Spleen (tissue), 11 donors: Measurements from ENCODE around the gene SLC39A11. TPM values are rescaled to one million over a fixed set of nuclear protein-coding genes. Genes with fewer than 3 reads are reported as not detected.

Source experiments
- DNase-seq: peaks from one replicate; pipeline ENCODE4 v3.0.0-alpha.2; 2020
- H3K27ac ChIP-seq, 8 donors: fragments of 200-600 bp; sonication (generic) in 7 of 8; 1 replicate in 4 of 8; 2 replicates in 4 of 8; pipeline versions ENCODE4 v1.5.0 to v1.8.0; 2016 to 2021; ENCODE audit warnings: inconsistent platforms in 4 of 8, mild to moderate bottlenecking in 4 of 8, moderate library complexity in 1 of 8
- H3K27me3 ChIP-seq, 7 donors: fragments of 200-600 bp; sonication (generic) in 6 of 7; replicated peaks in 1 of 7; 1 replicate in 4 of 7; 2 replicates in 3 of 7; pipeline versions ENCODE4 v1.5.0 to v1.8.0; 2016 to 2021; ENCODE audit warnings: inconsistent platforms in 3 of 7, mild to moderate bottlenecking in 1 of 7
- H3K36me3 ChIP-seq, 6 donors: fragments of 200-600 bp; sonication (generic) in 5 of 6; 1 replicate in 4 of 6; 2 replicates in 2 of 6; pipeline versions ENCODE4 v1.5.0 to v1.8.0; 2016 to 2021; ENCODE audit warnings: inconsistent platforms in 2 of 6
- H3K4me1 ChIP-seq, 6 donors: fragments of 200-600 bp; sonication (generic) in 5 of 6; 1 replicate in 3 of 6; 2 replicates in 3 of 6; pipeline versions ENCODE4 v1.5.0 to v1.8.0; 2016 to 2021; ENCODE audit warnings: inconsistent platforms in 3 of 6
- H3K4me3 ChIP-seq, 8 donors: fragments of 200-600 bp; sonication (generic) in 7 of 8; 1 replicate in 4 of 8; 2 replicates in 4 of 8; pipeline versions ENCODE4 v1.5.0 to v1.8.0; 2016 to 2021; ENCODE audit warnings: inconsistent platforms in 4 of 8, mild to moderate bottlenecking in 4 of 8, moderate library complexity in 2 of 8
- H3K9me3 ChIP-seq, 8 donors: fragments of 200-600 bp; sonication (generic) in 7 of 8; 1 replicate in 4 of 8; 2 replicates in 4 of 8; pipeline versions ENCODE4 v1.5.0 to v1.8.0; 2016 to 2021; ENCODE audit warnings: inconsistent platforms in 4 of 8
- POLR2A ChIP-seq, 3 donors: fragments of 450-650 bp; IDR thresholded peaks; one replicate each; pipeline ENCODE4 v1.5.1; 2017; ENCODE audit warnings: antibody characterized with exemption in 3 of 3, mild to moderate bottlenecking in 1 of 3
- POLR2AphosphoS5 ChIP-seq, 3 donors: sonication (generic); formaldehyde crosslinking; IDR thresholded peaks; one replicate each; pipeline ENCODE4 v1.5.1; 2017; ENCODE audit warnings: antibody characterized with exemption in 3 of 3
- WGBS, 5 donors: extraction: QIAGEN DNeasy Blood & Tissue Kit in 3 of 5; methylation state at CpG; one replicate each; pipeline versions ENCODE4 v1.1.5 to v1.1.7; 2013 to 2018; 5-methylcytosine and 5-hydroxymethylcytosine counted together
- intact Hi-C: fragments of 100-400 bp; cut with DNase I; formaldehyde crosslinking; loops from one replicate; pipeline ENCODE4 v1.15.0; 2023; ENCODE audit warnings: low total_unique reads
- polyA plus RNA-seq, 3 donors: library from polyadenylated mRNA; stranded (reverse); fragments of 200-250 nt; gene quantifications; one replicate each; pipeline ENCODE4 v1.2.1, GENCODE V29; 2013
- total RNA-seq, 7 donors: library from RNA; depleted of rRNA in 3 of 7; stranded (reverse); fragments of >200 nt in 3 of 7; fragmentation: NEBNext Ultra II Directional in 4 of 7; extraction: Animal tissue kit (Norgen Biotek cat#: 25700) in 4 of 7; gene quantifications; one replicate each; pipeline versions ENCODE4 v1.1.0 to v1.2.1, GENCODE V29; 2016 to 2021
- TF ChIP-seq, protein P1 (sequence below), 11 experiments: fragments of 200-600 bp in 7 of 11; fragments of 450-650 bp in 4 of 11; sonication (generic) in 4 of 11; IDR thresholded peaks in 8 of 11; conservative IDR thresholded peaks in 3 of 11; 1 replicate in 7 of 11; 2 replicates in 4 of 11; pipeline versions ENCODE4 v1.4.0 to v1.8.0; 2016 to 2021; ENCODE audit warnings: antibody characterized with exemption in 11 of 11, inconsistent platforms in 4 of 11, mild to moderate bottlenecking in 1 of 11
- donor health status: healthy with polysubstance abuse.
- donor health status: DM: no; HTN: no; CAD: no; lungs with moderate emphysema.
- donor health status: DM: no; HTN: no; CAD: no.
- donor health status: Bipolar disorder and iron deficiency.
- donor health status: healthy.
- donor health status: DM: no; HTN: no; CAD: no.
- donor health status: DM: yes; HTN: yes; CAD: no.

SLC39A11 gene
- total and polyA plus RNA-seq, 10 donors = 4.1 to 45.2 (median 27.8) TPM

DNA sequence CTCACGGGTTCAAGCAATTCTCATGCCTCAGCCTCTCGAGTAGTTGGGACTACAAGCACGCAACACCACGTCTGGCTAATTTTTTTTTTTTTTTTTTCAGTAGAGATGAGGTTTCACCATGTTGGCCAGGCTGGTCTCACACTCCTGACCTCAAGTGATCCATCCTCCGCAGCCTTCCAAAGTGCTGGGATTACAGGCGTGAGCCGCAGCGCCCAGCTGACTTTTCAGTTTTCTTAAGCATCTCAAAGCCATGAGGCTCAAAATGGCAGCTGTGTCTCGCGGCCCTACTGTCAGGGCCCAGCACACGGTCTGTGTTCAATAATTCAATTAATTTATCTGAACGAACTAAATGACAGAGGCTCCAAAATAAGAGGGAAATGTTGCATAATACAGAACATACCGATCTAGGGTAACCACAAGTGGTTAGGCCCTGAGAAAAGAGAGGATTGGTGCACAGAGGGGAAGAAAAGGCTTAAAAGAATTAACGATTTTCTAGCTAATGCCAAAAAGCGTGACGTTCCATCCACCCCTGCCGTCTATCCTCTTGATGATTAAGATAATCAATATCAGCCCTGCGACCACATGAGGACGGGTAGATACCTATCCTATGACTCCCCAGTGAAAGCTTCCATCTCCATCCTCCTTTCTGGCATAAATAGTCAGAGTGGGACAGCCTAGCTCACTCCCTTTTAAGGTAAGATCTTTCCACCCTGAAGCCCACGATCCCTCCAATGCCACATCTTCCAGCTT, 136.9 kb downstream of the SLC39A11 start:
- WGBS, 5 donors = 86 to 94% (median 90%) methylated on average over 20 of the region's 20 CpGs
- TF ChIP-seq POLR2A (IDR thresholded peaks at IDR 0.05) (no peak), POLR2AphosphoS5 (IDR thresholded peaks at IDR 0.05) (no peak)
- TF ChIP-seq, protein P1, sequence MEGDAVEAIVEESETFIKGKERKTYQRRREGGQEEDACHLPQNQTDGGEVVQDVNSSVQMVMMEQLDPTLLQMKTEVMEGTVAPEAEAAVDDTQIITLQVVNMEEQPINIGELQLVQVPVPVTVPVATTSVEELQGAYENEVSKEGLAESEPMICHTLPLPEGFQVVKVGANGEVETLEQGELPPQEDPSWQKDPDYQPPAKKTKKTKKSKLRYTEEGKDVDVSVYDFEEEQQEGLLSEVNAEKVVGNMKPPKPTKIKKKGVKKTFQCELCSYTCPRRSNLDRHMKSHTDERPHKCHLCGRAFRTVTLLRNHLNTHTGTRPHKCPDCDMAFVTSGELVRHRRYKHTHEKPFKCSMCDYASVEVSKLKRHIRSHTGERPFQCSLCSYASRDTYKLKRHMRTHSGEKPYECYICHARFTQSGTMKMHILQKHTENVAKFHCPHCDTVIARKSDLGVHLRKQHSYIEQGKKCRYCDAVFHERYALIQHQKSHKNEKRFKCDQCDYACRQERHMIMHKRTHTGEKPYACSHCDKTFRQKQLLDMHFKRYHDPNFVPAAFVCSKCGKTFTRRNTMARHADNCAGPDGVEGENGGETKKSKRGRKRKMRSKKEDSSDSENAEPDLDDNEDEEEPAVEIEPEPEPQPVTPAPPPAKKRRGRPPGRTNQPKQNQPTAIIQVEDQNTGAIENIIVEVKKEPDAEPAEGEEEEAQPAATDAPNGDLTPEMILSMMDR (IDR thresholded peaks at IDR 0.05 in 8 of 11, conservative IDR thresholded peaks at IDR 0.05 in 3 of 11) = no peak
- no peak overlapping the region for H3K27ac ChIP-seq
- H3K4me1 ChIP-seq = no peaks in the 10 kb centered on the region
- no peaks in the 10 kb centered on the region for H3K27me3 ChIP-seq
- H3K9me3 ChIP-seq = no peaks in the 10 kb centered on the region
- H3K4me3 ChIP-seq = no peak overlapping the region
- no peaks in the 10 kb centered on the region for H3K36me3 ChIP-seq
- intact Hi-C loops = no loop called here
- DNase-seq = no peak

DNA sequence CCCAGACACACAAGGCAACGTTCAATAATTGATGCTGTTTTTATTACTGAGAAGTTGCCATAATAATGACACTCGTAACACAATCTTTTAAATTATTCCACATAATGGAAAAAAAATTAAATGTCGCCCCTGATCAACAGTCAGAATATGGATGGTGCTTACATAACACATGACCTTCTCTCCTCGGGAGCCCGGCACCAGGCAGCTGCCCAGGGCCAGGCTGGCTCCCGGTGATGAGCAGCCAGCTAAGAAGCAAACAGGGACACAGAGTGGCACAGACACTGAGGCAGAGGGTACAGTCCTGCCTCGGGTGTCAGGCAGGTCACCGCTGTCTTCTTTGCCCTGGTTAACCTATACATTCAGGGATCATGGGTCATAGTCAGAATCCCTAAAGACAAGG, 137.9 kb downstream of the SLC39A11 start:
- no peak overlapping the region for H3K4me3 ChIP-seq

DNA sequence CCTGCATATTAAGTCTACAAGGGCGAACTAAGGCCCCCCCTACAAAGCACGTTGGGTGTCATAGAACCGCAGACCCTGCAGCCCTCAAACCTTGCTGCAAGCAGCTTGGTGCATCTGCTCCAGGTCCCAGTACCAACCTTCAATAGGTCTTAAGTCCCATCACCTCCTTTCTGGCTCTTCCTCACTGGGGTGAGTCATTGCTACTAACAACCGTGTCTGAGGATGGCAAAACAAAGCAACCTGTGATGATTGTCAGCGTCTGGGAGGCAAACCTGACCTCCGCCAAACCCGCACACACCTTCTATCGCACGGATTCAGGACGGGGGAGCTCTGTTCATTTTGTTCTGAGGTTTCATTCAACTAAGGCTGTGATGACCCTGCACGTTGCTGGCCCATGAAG, 138.9 kb downstream of the SLC39A11 start:
- DNase-seq = no peak
- TF ChIP-seq, protein P1 (IDR thresholded peaks at IDR 0.05 in 8 of 11, conservative IDR thresholded peaks at IDR 0.05 in 3 of 11) = no peak
- TF ChIP-seq POLR2AphosphoS5 (IDR thresholded peaks at IDR 0.05) = no peak
- no peak for TF ChIP-seq POLR2A (IDR thresholded peaks at IDR 0.05)
- no peak overlapping the region for H3K4me3 ChIP-seq
- H3K9me3 ChIP-seq = no peaks in the 10 kb centered on the region
- intact Hi-C loops = no loop called here
- no peaks in the 10 kb centered on the region for H3K36me3 ChIP-seq
- WGBS, 5 donors = 86 to 95% (median 92%) methylated on average over 11 of the region's 11 CpGs
- no peaks in the 10 kb centered on the region for H3K27me3 ChIP-seq
- no peaks in the 10 kb centered on the region for H3K4me1 ChIP-seq
- no peak overlapping the region for H3K27ac ChIP-seq

More for the DNA sequence above, 137.9 kb downstream of the SLC39A11 start:
- DNase-seq = no peak
- Histone ChIP-seq H3K4me1 (no peaks in the 10 kb centered on the region), H3K9me3 (no peaks in the 10 kb centered on the region), H3K36me3 (no peaks in the 10 kb centered on the region), H3K27me3 (no peaks in the 10 kb centered on the region), H3K27ac (no peak overlapping the region)
- 90 to 94% (median 91%) methylated on average over 8 of the region's 8 CpGs for WGBS, 5 donors
- intact Hi-C loops = no loop called here
- TF ChIP-seq POLR2A (IDR thresholded peaks at IDR 0.05) (no peak), POLR2AphosphoS5 (IDR thresholded peaks at IDR 0.05) (no peak)
- TF ChIP-seq, protein P1 (IDR thresholded peaks at IDR 0.05 in 8 of 11, conservative IDR thresholded peaks at IDR 0.05 in 3 of 11) = no peak

DNA sequence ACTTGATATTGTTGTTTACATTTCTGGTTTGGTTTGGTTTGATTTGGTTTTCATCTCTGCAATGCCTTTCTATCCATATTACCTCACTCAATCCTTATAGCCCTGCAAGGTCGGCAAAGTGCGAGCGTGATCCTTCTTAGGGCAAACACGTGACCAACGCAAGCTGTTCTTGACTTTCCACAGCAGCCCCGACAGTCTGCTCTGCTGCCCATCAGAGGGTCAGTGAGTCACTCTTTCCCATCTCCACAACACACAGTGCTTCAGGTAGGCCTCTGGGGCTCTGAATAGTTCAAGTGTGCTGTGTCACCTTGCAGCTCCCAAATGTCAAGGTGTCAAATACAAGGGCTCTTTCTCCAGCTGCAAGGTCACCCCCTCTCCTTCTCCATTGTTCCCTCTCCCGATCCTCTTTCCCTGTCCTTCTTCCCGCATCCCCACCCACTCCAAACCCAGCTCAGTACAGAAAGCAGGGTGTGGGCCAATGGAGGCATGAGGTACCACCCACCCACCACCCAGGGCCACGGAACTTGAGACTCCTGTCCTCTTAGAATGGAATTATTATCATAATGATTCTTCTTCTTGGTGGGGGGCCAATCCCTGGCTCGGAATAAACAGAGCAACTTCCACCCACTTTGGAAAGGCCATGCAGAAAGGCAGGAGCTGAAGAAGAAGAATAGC, 139.7 kb downstream of the SLC39A11 start:
- Histone ChIP-seq H3K36me3 (peaks cover 0 to 2% (median 0%) of the 10 kb centered on the region in 6 donors), H3K4me1 (no peaks in the 10 kb centered on the region), H3K27ac (no peak overlapping the region), H3K9me3 (no peaks in the 10 kb centered on the region), H3K4me3 (no peak overlapping the region), H3K27me3 (no peaks in the 10 kb centered on the region)
- WGBS, 5 donors = 87 to 92% (median 90%) methylated on average over 10 of the region's 10 CpGs
- TF ChIP-seq POLR2A (IDR thresholded peaks at IDR 0.05) (no peak), POLR2AphosphoS5 (IDR thresholded peaks at IDR 0.05) (no peak)
- TF ChIP-seq, protein P1 (IDR thresholded peaks at IDR 0.05 in 8 of 11, conservative IDR thresholded peaks at IDR 0.05 in 3 of 11) = no peak
- intact Hi-C loops = no loop called here
- DNase-seq = no peak
